MM.1S (cell line): Measurements from ENCODE around the gene CD38.
"Not testable (repeated sequence)": the region's sequence is repeated elsewhere in the genome, so short reads cannot be mapped to it uniquely, and the experiment has no call there.

Source experiments
- DNase-seq: peaks from one replicate; pipeline ENCODE4 v3.0.0-alpha.2; 2015
- H2AFZ ChIP-seq: fragments of 300-600 bp; sonication (generic); 2 replicates; pipeline ENCODE4 v1.6.0; 2016; ENCODE audit warnings: antibody characterized with exemption, low read length
- H3F3A ChIP-seq: fragments of 300-600 bp; sonication (generic); 2 replicates; pipeline ENCODE4 v1.6.1; 2016; ENCODE audit warnings: mild to moderate bottlenecking, antibody characterized with exemption, low read length, moderate library complexity, mixed read lengths; ENCODE audit not compliant: insufficient read depth
- H3K27ac ChIP-seq: fragments of 300-600 bp; sonication (generic); 2 replicates; pipeline ENCODE4 v1.5.1; 2016; ENCODE audit warnings: mild to moderate bottlenecking, low read length
- H3K27me3 ChIP-seq: fragments of 300-600 bp; sonication (generic); replicated peaks from 2 replicates; pipeline ENCODE4 v1.6.0; 2016; ENCODE audit warnings: low read length; ENCODE audit not compliant: insufficient read depth
- H3K36me3 ChIP-seq: fragments of 300-600 bp; sonication (generic); replicated peaks from 2 replicates; pipeline ENCODE4 v1.6.1; 2016; ENCODE audit warnings: mild to moderate bottlenecking, low read length, mixed read lengths; ENCODE audit not compliant: insufficient read depth
- H3K4me1 ChIP-seq: fragments of 300-600 bp; sonication (generic); 2 replicates; pipeline ENCODE4 v1.6.1; 2016; ENCODE audit warnings: low read length, mixed read lengths
- H3K4me2 ChIP-seq: fragments of 300-600 bp; sonication (generic); 2 replicates; pipeline ENCODE4 v1.6.0; 2016; ENCODE audit warnings: low read depth, low read length
- H3K4me3 ChIP-seq: fragments of 300-600 bp; sonication (generic); 2 replicates; pipeline ENCODE4 v1.5.1; 2016; ENCODE audit warnings: low read length, mixed read lengths
- H3K79me2 ChIP-seq: fragments of 300-600 bp; sonication (generic); 2 replicates; pipeline ENCODE4 v1.6.1; 2016; ENCODE audit warnings: mixed run types, low read length, mixed read lengths
- H3K9ac ChIP-seq: fragments of 300-600 bp; sonication (generic); 2 replicates; pipeline ENCODE4 v1.6.1; 2016; ENCODE audit warnings: low read length, mixed read lengths
- H3K9me2 ChIP-seq: fragments of 300-600 bp; sonication (generic); replicated peaks from 2 replicates; pipeline ENCODE4 v1.6.1; 2016; ENCODE audit warnings: mild to moderate bottlenecking, low read length, mixed read lengths; ENCODE audit not compliant: insufficient read depth
- H3K9me3 ChIP-seq: fragments of 300-600 bp; sonication (generic); replicated peaks from 2 replicates; pipeline ENCODE4 v1.6.1; 2016; ENCODE audit warnings: mild to moderate bottlenecking, low read length, mixed read lengths; ENCODE audit not compliant: insufficient read depth
- H4K20me1 ChIP-seq: fragments of 300-600 bp; sonication (generic); 2 replicates; pipeline ENCODE4 v1.6.1; 2016; ENCODE audit warnings: mild to moderate bottlenecking, low read length, moderate library complexity, mixed read lengths; ENCODE audit not compliant: insufficient read depth
- EZH2 ChIP-seq: fragments of 300-600 bp; sonication (generic); optimal IDR thresholded peaks from 2 replicates; pipeline ENCODE3; 2017; ENCODE audit warnings: low read depth, mild to moderate bottlenecking, antibody characterized with exemption, low read length, mixed read lengths
- EZH2phosphoT487 ChIP-seq: fragments of 300-600 bp; sonication (generic); IDR thresholded peaks from 2 replicates; pipeline ENCODE4 v1.6.1; 2018; ENCODE audit warnings: antibody characterized with exemption, low read length
- TF ChIP-seq, protein P1 (sequence below): fragments of 300-600 bp; sonication (generic); IDR thresholded peaks from 2 replicates; pipeline ENCODE4 v1.5.1; 2016; ENCODE audit warnings: antibody characterized with exemption, low read length, mixed read lengths

CD38 gene

DNA sequence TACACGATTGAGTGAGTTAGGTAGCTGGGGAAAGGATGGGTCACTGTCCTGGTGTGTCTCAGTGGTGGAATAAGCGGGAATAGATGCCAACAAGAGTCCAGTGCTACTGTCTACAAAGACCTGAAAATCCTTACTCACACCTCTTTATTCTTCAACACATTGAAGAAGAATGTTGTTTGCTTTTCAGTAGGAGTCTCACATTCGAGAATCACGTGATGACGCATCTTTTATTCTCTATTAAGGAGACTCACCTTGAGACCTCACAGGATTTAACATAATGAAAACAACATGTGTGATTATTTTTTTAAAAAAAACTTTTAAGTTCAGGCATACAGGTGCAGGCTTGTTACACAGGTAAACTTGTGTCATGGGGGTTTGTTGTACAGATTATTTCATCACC lies 75.2 kb downstream of the CD38 start:
- H3K9ac ChIP-seq = no peak overlapping the region
- no peak for TF ChIP-seq EZH2
- TF ChIP-seq, protein P1, sequence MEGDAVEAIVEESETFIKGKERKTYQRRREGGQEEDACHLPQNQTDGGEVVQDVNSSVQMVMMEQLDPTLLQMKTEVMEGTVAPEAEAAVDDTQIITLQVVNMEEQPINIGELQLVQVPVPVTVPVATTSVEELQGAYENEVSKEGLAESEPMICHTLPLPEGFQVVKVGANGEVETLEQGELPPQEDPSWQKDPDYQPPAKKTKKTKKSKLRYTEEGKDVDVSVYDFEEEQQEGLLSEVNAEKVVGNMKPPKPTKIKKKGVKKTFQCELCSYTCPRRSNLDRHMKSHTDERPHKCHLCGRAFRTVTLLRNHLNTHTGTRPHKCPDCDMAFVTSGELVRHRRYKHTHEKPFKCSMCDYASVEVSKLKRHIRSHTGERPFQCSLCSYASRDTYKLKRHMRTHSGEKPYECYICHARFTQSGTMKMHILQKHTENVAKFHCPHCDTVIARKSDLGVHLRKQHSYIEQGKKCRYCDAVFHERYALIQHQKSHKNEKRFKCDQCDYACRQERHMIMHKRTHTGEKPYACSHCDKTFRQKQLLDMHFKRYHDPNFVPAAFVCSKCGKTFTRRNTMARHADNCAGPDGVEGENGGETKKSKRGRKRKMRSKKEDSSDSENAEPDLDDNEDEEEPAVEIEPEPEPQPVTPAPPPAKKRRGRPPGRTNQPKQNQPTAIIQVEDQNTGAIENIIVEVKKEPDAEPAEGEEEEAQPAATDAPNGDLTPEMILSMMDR = no peak
- TF ChIP-seq EZH2phosphoT487 = no peak

DNA sequence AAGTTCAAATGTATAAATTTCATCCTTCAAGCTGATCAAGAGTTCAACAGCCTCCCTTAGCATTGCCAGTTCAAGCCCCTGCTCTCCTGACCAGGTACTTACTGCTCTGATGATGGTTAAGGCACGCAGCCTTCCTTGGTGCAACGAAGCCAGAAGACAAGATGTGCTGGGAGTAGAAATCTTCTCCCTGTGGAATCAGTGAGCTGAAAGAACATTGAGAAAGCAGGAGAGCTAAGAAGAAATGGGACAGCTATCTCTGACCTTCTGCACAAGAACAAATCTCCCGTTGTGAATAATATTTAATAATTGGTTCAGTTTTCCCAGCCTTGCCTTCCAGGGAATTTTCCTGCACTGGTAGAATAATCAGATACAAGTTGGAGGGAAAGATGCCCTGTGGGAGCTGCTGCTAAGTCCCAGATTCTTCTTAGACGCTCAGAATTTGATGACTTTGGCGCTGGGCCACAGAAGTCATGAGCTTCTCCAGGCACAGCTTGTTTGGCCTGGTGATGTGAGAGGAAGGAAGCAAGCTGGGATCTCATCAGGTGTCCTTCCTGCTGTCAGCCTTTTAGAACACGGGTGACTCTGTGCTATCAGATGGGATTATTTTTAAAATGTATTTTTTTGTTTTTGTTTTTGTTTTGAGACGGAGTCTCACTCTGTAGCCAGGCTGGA lies 77.8 kb downstream of the CD38 start:
- no peak overlapping the region for H2AFZ ChIP-seq
- TF ChIP-seq EZH2phosphoT487 (no peak), EZH2 (no peak)
- TF ChIP-seq, protein P1 = no peak
- H3K9me3 ChIP-seq = no peaks in the 10 kb centered on the region
- DNase-seq = no peak
- H3K79me2 ChIP-seq = no peaks in the 10 kb centered on the region
- no peak overlapping the region for H3K9ac ChIP-seq
- no peaks in the 10 kb centered on the region for H3F3A ChIP-seq
- H3K4me3 ChIP-seq = no peak overlapping the region
- no peaks in the 10 kb centered on the region for H3K4me1 ChIP-seq
- H3K9me2 ChIP-seq = no peaks in the 10 kb centered on the region
- no peaks in the 10 kb centered on the region for H3K27me3 ChIP-seq
- H3K4me2 ChIP-seq = no peak overlapping the region
- no peaks in the 10 kb centered on the region for H3K36me3 ChIP-seq
- no peak overlapping the region for H3K27ac ChIP-seq
- H4K20me1 ChIP-seq = no peaks in the 10 kb centered on the region

More for the DNA sequence above, 75.2 kb downstream of the CD38 start:
- H3K27me3 ChIP-seq = no peaks in the 10 kb centered on the region
- H3K4me1 ChIP-seq = no peaks in the 10 kb centered on the region
- H3K27ac ChIP-seq = no peak overlapping the region
- H3K9me3 ChIP-seq = no peaks in the 10 kb centered on the region
- H2AFZ ChIP-seq = no peak overlapping the region
- H3K4me3 ChIP-seq = no peak overlapping the region
- no peak overlapping the region for H3K4me2 ChIP-seq
- H3K9me2 ChIP-seq = no peaks in the 10 kb centered on the region
- DNase-seq = no peak
- H3K79me2 ChIP-seq = no peaks in the 10 kb centered on the region
- H3K36me3 ChIP-seq = no peaks in the 10 kb centered on the region
- no peaks in the 10 kb centered on the region for H3F3A ChIP-seq
- no peaks in the 10 kb centered on the region for H4K20me1 ChIP-seq

DNA sequence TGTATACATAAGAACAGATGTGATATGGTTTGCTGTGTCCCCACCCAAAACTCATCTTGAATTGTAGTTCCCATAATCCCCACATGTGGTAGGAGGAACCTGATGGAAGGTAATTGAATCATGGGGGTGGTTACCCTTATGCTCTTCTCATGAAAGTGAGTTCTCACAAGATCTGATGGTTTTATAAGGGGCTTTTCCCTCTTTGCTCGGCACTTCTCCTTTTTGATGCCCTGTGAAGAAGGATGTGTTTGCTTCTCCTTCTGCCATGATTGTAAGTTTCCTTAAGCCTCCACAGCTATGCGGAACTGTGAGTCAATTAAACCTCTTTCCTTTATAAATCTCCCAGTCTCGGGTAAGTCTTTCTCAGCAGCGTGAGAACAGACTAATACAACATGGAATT lies 83.1 kb downstream of the CD38 start:
- H3K4me3 ChIP-seq, H3K9me3 ChIP-seq, H3K27ac ChIP-seq, H4K20me1 ChIP-seq, H2AFZ ChIP-seq, H3K4me2 ChIP-seq, H3K27me3 ChIP-seq, H3K9me2 ChIP-seq, H3K79me2 ChIP-seq, H3K36me3 ChIP-seq, H3K9ac ChIP-seq, H3F3A ChIP-seq, H3K4me1 ChIP-seq, DNase-seq: not testable (repeated sequence)
